HG03575 (cell line): Measurements from ENCODE around the gene PALM.

Source experiments
- ATAC-seq: cut with Tn5 transposase; IDR thresholded peaks from one replicate; pipeline ENCODE4 v1.9.1; 2021; ENCODE audit not compliant: unreplicated experiment, insufficient number of reproducible peaks, low FRiP score; ENCODE audit errors: extremely low read depth

PALM gene

DNA sequence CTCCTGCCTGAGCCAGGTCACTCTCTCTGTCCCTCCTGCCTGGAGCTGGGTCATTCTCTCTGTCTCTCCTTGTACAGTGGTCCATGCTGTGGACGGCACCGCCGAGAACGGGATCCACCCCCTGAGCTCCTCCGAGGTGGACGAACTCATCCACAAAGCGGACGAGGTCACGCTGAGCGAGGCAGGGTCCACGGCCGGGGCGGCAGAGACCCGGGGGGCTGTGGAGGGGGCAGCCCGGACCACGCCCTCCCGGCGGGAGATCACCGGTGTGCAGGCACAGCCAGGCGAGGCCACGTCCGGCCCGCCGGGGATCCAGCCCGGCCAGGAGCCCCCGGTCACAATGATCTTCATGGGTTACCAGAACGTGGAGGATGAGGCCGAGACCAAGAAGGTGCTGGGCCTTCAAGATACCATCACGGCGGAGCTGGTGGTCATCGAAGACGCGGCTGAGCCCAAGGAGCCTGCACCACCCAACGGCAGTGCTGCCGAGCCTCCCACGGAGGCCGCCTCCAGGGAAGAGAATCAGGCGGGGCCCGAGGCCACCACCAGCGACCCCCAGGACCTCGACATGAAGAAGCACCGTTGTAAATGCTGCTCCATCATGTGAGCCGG, 37.6 kb downstream of the PALM start:
- ATAC-seq, result no peak

DNA sequence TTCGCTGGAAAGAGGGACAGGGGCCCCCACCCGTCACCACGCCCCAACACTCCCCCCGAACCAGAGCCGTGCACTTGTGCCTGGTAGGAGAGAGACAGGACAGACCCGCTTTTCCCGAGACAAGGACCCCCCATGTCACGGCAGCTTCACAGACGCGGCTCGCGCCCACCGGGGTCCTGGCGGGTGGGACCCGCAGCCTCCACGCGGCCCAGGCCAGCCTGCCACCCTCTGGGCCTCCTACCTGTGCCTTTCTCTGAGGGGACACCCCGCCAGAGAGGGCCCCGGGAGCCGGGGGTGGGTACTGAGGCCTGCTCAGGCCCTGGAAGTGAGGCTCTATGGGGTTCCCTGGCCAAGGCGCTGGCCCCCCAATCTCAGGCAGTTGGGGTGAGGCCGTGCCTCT, 38.2 kb downstream of the PALM start:
- no peak for ATAC-seq

DNA sequence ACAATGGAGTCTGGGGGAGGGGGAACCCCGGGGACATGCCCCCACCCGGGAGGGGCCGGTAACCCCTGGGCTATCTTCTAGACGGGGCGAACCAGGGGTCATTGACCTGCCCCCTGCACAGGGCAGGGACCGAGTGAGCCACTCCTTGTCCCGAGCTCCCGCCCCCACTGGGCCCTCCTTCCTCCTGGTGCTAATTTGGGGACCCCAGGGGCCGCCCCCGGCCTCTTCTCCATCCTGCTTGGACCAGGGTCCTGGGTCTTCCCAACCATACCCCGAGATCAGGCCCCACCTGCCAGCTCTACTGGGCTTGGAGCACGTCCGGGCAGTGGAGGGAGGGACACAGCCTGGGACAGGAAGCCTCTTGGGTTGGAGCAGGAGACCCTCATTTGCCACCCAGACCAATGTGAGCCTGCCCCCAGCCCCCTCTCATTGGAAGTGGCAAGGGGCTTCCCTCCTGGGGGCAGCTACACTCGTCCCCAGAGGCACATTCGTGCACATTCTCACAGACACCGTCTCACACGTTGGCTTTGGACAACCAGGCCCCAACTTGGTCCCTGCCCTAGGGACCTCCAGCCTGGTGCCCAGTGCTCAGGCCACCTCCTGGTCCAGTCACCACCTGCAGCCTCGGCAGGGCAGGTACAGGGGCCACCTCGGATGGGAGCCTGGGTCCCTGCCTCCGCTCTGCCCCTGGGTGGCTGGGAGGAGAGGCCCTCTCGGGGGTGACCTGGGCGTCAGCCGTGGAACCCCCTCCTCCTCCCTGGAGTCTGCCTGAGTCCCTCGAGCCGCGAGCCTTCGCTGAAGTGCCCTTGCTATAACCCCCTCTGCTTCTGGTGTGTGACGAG, 38.9 kb downstream of the PALM start:
- no peak for ATAC-seq

DNA sequence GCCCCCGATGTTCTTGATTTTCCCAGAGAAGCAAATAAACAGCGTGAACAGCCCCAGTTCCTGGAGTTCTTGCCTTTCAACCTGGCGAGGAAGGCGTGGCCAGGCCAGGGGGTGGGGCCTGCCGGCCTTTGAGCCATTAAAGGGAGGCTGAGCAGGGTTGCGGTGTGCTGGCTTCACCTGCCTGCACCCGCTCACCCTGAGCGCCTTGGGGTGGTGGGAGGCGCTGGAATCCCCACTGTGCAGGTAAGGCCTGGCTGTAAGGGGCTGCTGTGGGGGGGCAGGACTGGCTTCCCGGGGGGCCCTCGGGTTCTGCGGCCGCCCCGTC, 39.5 kb downstream of the PALM start:
- no peak for ATAC-seq

DNA sequence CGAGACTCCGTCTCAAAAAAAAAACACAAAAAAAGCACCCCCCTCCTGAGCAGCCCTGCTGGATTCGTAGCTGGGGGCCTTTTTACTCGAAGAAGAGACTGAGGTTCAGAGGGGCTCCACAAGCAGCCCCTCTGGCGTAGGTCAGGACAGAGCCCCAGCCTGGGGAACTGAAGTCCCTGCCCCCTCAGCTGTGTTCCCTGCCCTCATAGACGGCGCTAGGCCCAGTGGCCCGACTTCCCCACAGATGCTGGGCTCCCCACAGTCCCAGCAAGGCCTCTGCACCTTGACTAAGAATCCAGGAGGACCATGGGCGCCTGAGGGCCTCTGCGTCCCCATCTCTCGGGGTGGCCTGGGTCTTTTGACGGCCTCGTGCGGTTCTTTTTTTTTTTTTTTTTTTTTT, 41.1 kb downstream of the PALM start:
- ATAC-seq, result no peak

DNA sequence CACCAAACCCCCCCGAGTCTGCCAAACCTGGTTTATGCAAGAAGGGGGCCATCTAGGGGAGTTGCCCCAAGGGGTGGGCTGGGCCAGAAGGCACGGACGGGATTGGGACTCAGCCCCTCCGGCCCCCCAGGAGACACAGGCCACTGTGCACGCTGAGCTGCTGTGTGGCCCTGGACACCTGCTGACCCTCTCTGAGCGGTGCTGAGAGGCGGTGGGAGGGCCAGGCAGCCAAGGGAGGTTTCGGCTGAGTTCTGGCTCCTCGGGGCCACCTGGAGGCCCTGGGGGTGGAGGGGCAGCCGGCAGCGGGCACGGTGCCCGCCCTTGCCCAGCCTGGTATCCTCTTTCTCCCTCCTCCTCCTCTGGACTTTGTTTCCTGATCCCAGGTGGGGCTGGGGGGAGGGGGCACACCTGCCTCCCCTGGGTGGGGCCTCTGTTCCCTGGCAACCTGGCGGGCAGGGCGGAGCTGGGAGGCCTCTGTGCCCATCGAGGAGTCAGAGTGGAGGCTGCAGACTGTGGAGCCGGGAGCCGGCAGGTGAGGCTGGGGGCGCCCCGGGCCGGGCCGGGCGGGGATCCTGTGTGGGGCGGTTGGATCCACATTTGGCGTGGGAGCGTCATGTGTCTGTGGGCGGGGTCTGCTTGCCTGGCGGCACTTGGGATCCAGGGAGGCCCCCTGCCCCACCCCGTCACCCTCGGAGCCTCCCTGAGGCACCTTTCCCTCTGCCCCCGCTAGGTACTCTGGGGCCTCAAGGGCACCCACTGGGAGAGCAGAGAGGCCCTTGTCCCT, 42.1 kb downstream of the PALM start, which contains the start of gene MISP:
Gene MISP (plus strand): TSS at position 473 of the 784 bp plus-strand sequence. CDS start 5,835 bp downstream, outside the sequence.
- ATAC-seq, result no peak

DNA sequence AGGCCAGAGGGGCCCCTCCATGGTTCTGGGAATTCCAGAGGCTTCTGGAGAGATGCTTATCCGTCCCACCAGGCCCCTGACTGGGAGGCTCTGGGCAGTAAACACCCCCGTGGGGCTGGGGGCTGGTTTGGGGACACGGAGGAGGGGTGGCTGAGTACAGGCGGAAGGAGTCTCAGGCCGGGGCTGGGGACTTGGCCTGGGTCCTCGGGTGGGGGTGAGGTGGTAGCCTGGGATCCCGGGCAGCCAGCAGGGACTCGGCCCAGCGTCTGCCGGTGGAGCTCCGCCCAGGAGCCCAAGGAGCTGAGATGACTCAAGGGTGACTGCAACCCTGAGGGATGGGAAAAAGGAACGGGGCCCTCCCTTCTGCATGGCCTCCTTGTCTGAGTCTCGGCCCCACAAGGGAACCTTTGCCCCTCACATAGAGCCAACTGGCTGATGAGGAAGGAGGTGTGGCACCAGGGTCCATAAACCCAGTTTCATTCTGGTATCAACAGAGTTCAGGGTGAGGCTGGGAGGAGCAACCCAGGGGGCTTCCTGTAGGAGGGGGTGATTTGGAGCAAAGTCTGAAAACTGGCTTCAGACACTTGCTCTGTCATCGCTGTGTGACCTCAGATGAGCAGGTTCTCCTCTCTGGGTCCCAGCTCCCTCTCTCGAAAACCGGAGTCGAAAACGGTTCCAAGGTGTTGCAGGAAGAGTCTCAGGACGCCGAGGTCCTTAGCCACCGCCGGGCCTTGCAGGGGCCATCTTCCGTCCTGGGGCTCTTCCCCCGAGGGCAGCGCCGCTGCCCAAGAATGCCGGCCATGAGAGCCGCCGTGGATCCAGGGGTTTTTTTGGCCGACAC, 43.0 kb downstream of the PALM start:
- no peak for ATAC-seq

DNA sequence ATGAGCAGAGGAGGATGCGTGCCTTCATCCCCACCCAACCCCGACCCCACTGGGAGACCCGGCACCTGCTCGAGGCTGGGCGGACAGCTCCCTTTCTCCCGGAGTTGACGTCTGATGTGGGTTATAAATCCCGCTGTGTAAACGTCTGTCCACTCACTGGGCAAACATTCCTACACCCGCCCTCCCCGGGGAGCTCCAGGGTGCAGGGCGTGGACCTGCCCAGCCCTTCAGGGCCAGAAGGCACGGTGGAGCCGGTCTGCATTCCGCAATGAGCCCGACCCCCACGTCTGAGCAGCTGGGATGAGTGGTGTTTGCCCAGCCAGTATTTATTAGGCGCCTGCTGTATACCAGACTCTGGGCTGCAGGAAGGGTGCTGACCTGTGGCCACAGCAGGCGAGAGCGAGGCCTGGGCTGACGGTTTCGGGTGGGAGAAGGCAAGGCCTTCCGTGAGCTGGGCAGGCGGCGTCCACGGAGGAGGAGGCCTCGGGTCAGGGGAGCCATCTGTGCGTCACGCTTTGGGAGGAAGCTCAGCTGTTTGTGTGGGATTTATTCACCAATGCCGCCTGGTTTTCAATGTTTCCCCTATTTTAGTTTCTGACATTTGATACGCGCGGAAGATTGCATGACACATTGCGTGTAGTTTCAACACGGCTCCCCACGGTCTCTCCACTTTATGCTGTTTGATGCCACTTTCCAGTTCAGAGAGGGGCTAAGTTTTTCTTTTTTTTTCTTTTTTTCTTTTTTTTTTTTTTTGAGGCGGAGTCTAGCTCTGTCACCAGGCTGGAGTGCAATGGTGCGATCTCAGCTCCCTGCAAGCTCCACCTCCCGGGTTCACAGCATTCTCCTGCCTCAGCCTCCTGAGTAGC, 44.1 kb downstream of the PALM start:
- ATAC-seq, result no peak

DNA sequence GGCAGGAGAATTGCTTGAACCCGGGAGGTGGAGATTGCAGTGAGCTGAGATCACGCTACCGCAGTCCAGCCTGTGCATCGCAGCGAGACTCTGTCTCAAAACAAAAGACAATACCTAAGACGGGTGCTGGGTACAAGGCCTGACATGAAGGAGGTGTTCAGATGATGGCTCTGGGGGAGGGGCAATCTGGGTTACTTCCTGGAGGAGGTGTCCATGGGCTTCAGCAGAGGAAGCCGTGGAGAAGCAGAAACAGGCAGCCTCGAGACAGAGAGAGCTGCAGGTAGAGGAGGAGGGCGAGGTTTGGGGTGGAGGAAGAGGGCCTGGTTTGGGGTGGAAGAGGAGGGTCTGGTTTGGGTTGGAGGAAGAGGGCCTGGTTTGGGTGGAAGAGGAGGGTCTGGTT, 45.8 kb downstream of the PALM start:
- ATAC-seq, result no peak

DNA sequence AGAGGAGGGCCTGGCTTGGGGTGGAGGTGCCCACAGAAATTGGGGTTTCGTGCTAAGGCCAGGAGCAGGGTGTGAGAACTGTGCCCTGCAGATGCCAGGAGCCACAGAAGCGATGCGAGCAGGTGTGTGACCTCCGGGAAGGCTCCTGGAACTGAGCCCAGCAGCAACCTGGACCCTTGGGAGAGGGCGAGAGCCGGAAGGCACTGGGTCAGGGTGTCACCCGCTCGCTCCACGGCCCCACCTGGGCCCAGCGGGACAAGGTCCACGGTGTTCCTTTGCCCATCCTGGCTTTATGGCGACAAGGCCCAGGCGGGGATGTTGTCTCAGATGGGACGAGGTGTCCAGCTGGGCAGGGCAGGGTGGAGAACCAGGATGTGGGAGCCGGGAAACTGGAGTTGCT, 46.3 kb downstream of the PALM start:
- no peak for ATAC-seq

DNA sequence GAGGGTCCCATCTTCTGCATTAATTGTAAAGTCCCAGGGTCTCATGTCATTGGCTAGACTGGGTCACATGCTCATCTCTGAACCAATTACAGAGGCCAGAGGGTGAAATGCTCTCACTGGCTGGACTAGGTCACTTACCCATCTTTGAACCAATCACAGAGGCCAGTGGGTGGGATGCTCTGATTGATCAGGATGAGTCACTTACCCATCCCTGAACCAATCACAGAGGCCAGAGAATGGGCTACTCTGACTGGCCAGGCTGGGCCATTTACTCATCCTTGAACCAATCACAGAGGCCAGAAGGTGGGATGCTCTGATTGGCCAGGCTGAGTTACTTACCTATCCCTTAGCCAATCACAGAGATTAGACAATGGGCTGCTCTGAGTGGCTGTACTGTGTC, 47.5 kb downstream of the PALM start:
- no peak for ATAC-seq

DNA sequence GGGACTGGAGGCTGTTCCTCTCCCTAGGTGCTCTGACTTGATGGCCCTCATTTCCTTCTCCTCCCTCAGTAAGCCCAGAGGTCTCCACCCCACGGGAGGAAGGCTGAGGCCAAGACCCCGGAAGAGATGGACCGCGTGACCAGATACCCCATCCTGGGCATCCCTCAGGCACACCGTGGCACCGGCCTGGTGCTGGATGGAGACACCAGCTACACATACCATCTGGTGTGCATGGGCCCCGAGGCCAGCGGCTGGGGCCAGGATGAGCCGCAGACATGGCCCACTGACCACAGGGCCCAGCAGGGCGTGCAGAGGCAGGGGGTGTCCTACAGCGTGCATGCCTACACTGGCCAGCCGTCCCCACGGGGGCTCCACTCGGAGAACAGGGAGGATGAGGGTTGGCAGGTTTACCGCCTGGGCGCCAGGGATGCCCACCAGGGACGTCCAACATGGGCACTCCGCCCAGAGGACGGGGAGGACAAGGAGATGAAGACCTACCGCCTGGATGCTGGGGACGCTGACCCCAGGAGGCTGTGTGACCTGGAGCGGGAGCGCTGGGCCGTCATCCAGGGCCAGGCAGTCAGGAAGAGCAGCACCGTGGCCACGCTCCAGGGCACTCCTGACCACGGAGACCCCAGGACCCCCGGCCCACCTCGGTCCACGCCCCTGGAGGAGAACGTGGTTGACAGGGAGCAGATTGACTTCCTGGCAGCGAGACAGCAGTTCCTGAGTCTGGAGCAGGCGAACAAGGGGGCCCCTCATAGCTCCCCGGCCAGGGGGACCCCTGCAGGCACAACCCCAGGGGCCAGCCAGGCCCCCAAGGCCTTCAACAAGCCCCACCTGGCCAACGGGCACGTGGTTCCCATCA, 48.3 kb downstream of the PALM start:
- no peak for ATAC-seq

DNA sequence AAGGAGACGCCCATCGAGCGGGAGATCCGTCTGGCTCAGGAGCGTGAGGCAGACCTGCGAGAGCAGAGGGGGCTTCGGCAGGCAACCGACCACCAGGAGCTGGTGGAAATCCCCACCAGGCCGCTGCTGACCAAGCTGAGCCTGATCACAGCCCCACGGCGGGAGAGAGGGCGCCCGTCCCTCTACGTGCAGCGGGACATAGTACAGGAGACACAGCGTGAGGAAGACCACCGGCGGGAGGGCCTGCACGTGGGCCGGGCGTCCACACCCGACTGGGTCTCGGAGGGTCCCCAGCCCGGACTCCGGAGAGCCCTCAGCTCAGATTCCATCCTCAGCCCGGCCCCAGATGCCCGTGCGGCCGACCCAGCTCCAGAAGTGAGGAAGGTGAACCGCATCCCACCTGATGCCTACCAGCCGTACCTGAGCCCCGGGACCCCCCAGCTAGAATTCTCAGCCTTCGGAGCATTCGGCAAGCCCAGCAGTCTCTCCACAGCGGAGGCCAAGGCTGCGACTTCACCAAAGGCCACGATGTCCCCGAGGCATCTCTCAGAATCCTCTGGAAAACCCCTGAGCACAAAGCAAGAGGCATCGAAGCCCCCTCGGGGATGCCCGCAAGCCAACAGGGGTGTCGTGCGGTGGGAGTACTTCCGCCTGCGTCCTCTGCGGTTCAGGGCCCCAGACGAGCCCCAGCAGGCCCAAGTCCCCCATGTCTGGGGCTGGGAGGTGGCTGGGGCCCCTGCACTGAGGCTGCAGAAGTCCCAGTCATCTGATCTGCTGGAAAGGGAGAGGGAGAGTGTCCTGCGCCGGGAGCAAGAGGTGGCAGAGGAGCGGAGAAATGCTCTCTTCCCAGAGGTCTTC, 49.3 kb downstream of the PALM start:
- no peak for ATAC-seq

DNA sequence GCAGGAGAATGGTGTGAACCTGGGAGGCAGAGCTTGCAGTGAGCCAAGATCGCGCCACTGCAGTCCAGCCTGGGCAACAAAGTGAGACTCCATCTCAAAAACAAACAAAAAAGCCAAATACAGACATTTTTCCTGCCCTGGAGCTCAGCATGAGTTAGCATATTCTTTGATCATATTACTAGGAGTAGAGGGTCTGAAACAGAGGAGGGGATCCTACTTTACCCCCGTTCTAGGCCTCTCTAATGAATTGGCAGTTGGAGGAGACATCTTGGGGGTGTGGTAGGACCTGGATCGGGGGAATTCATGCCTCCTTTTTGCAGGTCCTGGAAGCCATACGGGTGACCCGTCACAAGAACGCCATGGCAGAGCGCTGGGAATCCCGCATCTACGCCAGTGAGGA, 54.4 kb downstream of the PALM start:
- no peak for ATAC-seq

DNA sequence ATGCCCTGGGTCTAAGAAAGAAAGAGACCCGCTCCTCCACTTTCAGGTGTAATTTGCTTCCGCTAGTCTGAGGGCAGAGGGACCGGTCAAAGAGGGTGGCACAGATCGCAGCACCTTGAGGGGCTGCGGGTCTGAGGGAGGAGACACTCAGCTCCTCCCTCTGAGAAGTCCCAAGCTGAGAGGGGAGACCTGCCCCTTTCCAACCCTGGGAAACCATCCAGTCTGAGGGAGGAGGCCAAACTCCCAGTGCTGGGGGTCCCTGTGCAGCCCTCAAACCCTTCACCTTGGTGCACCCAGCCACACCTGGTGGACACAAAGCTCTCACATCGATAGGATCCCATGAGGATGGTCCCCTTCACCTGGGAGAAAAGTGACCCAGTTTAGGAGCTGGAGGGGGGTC, 55.1 kb downstream of the PALM start:
- ATAC-seq, result no peak

DNA sequence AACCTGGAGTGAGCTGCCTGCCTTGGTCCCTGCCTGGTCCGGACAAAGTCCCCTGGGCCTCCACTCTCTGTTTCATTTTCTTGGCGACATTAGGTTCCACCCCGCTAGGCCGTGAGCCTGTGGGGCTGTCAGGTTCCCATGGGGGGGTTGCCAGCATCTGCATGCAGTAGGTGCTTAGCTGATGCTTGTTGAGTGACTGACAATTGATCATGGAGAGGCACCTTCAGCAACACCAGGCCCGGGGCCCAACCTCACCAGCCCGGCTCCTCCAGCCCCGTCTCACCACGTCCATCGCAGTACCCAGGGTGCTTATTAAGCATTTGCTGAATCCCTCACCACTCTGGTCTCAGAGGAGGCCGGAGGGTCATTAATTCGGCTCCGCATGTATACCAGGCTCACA, 55.6 kb downstream of the PALM start:
- no peak for ATAC-seq
